Right kidney (tissue), 9 donors: ENCODE results near the gene PLPPR4.
"Not testable (repeated sequence)": the region's sequence is repeated elsewhere in the genome, so short reads cannot be mapped to it uniquely, and the experiment has no call there.

ENCODE experiments used
- DNase-seq: peaks from one replicate; pipeline ENCODE4 v3.0.0-alpha.2; 2016
- long read RNA-seq, 8 donors: transcript quantifications; one replicate each; lab custom pipeline, GENCODE V29; 2026

The PLPPR4 gene, protein sequence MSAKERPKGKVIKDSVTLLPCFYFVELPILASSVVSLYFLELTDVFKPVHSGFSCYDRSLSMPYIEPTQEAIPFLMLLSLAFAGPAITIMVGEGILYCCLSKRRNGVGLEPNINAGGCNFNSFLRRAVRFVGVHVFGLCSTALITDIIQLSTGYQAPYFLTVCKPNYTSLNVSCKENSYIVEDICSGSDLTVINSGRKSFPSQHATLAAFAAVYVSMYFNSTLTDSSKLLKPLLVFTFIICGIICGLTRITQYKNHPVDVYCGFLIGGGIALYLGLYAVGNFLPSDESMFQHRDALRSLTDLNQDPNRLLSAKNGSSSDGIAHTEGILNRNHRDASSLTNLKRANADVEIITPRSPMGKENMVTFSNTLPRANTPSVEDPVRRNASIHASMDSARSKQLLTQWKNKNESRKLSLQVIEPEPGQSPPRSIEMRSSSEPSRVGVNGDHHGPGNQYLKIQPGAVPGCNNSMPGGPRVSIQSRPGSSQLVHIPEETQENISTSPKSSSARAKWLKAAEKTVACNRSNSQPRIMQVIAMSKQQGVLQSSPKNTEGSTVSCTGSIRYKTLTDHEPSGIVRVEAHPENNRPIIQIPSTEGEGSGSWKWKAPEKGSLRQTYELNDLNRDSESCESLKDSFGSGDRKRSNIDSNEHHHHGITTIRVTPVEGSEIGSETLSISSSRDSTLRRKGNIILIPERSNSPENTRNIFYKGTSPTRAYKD
- long read RNA-seq, donor 1: 0 reads
- long read RNA-seq, donor 2, full-length matches to known transcripts: 1 of 1 reads
- long read RNA-seq, donor 2, partial matches to known transcripts: 0 of 1 reads
- long read RNA-seq, donor 2, other reads (novel, unspliced or antisense): 0 of 1 reads
- long read RNA-seq, donor 3, full-length matches to known transcripts: 1 of 1 reads
- long read RNA-seq, donor 3, partial matches to known transcripts: 0 of 1 reads
- long read RNA-seq, donor 3, other reads (novel, unspliced or antisense): 0 of 1 reads
- long read RNA-seq, donor 4: 0 reads
- long read RNA-seq, donor 5: 0 reads
- long read RNA-seq, donor 6, full-length matches to known transcripts: 1 of 1 reads
- long read RNA-seq, donor 6, partial matches to known transcripts: 0 of 1 reads
- long read RNA-seq, donor 6, other reads (novel, unspliced or antisense): 0 of 1 reads
- long read RNA-seq, donor 7: 0 reads
- long read RNA-seq, donor 8, full-length matches to known transcripts: 2 of 2 reads
- long read RNA-seq, donor 8, partial matches to known transcripts: 0 of 2 reads
- long read RNA-seq, donor 8, other reads (novel, unspliced or antisense): 0 of 2 reads

DNA sequence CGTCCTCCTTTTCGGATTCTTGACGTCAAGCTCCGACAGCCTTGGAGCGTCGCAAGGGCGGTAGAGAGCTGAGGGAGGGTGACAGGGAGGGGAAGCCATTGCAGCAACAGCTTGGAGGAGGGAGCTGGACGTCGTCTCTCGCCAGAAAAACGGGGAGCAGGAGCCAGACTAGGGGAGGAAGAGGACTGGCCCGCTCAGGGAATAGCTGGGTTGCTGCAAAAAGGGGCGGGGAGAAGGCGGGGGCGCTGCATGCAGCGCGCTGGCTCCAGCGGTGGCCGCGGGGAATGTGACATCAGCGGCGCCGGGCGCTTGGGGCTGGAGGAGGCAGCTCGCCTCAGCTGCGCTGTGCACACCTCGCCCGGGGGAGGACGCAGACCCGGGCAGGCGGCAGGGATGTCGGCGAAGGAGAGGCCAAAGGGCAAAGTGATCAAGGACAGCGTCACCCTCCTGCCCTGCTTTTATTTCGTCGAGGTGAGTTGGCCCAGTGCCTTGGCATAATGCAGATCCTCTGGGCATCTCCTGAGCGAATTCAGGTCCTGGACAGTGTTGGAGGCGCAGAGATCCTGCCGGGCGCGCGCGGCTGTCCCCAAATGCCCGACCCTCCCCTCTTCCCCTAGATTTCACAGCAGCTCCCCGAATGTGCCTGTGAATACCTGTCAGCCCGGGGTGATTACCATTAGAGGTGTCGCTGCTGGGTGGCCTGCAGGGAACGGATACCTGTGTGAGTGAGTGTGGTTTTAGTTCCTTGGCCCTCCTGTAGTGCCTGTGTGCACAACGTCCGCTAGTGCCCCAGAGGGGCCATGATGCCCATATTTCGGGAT lies at the start of gene PLPPR4:
TSS of gene PLPPR4 (plus strand) at position 292 of the 821 bp plus-strand sequence. CDS start at position 394, 102 bp downstream.
- DNase-seq: peak; percentile 83

DNA sequence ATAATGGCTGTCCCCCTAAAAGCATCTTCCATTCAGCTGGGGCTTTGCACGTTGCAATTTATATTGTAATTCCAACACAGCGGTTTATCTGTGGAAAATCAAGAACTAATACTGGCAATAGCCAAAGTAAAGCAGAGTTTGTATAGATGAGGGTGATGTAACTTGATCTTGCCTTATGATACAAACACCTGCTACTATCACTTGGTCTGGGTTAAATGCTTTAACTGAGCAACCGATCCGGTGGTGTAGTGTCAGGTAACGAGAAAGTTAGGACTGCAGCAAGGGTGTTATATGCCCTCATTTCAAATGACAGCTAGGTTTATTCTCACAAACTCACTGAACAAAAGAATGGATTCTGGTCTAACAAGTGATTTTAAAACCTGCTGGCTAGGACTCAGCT lies 47.3 kb upstream of the PLPPR4 start:
- no peak for DNase-seq

DNA sequence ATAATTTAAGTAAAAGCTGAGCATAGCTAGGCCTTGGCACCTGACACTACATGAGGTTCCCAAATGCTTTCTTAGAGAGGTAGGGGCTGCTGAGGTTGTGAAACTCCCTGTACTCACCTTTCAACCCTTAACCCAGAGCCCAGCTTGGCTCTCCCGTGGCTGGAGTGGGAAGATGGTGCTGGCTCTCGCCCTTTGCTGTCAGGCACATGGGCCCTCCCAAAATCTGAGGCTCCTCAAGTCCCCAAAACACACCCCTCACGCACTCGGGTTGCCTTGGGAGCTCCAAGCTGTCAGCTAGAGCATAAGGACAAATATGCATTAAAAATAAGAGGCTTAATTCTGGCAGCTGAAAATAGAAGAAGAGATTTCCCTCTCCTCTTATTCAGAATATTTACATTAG lies 46.7 kb upstream of the PLPPR4 start:
- no peak for DNase-seq

DNA sequence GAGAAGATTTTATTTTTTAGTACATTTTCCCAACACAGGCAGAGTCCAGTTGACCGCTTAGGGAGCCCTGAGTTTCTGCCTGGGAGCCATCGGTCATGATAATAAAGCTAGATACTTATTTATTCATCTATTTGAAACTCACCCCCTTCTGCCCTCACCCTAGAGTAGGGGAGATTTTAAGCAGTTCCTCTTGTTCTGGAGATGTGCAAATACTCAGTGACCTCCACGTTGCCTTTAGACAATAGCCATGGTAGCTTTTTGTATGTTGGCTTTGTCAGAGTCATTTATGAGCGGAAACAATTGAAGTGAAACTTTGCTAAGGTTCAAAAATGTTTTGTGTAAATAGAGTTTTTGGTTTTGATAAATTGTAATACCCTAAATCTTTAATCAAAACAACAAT lies 45.7 kb upstream of the PLPPR4 start:
- no peak for DNase-seq

DNA sequence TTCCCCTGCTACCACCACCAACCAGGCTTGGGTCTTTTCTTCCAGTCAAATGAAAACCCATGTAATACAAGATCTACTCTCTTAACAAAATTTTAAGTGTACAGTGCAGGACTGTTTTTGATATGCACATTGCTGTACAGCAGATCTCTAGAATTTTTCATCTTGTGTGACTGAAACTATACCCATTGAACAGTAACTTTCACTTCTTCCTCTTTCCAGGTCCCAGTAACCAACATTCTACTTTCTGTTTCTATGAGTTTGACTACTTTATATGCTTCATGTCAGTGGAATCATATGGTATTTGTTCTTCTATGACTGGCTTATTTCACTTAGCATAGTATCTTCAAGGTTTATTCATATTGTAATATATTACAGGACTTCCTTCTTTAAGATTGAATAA lies 45.3 kb upstream of the PLPPR4 start:
- DNase-seq: no peak

DNA sequence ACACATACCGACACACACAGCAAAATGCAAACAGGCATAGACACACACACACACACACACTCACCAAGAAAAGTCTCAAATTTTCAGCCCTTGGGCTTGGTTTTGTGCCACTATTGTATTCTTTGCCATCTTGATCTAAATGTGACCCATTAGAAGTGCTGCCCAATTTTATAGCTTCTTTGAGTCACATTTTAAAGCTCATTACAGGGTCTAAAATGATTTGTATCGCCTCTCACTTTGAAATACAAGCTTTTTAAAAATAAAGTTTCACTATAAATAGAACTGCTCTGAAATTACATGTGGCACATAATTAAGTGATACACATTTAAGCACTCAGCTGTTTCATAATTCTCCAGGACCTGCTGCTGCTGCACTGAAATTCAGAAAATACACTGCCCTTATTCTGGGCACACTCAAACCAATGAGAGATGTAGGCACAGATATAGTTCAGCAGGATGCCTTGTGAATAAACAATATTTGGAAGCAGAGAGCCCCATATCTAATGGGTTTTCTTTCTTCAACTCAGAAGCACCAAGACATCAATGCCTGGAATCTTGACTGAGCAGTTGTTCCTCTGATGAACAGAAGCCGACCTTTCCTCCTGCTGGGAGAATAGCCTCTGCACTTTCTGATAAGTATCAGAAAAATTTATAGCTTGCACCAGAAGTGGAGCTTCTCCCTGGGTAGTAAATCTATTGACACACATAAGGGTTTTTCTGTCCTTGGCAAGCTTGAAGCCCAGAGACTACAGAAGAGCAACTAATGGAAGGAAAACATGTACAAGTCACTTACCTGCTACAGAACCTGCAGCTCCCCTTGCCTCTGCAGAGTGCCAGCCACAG lies 37.0 kb upstream of the PLPPR4 start:
- DNase-seq: no peak

DNA sequence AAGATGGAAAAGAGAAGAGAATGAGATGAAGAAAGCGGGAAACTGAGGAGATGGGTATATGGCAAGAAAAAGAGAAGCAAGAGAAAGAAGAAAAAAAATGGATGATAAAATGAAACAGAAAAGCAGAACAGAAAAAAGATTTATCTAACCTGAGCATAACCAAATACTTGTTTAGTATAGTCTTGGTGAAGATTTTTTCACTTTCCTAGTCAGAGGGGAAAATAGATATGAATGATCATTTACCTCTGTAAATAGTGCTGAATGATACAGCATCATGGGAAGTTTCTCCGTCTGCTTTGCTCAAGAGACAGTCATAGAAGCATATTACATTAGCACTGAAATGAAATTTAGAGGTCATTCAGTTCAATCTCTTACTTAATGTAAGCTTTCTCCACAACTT lies 36.1 kb upstream of the PLPPR4 start:
- no peak for DNase-seq

DNA sequence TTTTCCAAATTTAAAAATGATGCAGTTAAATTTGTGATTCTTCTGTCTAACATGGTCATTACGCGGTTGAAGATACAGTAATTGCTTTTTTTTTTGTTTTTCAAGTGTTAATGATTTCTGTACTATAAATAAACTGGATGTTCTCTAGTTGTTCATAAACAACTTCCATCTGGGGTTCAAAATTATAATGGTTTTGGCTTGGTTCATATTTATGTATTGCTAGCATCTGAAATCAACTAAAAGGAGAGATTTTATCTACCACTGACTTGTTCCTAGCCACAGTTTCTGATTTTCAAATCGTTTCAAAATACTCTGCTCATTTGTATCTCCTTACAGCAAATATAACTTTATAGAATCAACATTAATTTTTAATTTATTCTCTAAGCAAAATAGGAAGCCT lies 35.2 kb upstream of the PLPPR4 start:
- no peak for DNase-seq

DNA sequence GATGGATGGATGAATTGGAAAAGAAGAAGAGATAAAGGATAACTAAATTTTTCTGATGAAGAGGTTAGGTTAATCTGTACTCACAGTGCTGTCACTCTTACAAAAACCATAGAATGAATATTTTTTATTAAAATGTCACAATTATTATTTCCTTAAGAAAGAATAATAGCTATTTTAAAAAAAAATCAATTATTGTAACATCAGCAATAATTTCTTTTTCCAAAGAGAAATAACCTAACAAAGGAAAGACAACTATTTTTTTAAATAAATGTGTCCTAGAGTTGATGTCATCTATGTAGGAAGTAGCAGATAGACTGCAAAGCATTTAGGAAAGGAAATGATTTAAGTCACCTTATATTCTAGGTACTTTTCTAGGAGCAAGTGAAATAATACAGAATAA lies 33.6 kb upstream of the PLPPR4 start:
- DNase-seq: no peak

DNA sequence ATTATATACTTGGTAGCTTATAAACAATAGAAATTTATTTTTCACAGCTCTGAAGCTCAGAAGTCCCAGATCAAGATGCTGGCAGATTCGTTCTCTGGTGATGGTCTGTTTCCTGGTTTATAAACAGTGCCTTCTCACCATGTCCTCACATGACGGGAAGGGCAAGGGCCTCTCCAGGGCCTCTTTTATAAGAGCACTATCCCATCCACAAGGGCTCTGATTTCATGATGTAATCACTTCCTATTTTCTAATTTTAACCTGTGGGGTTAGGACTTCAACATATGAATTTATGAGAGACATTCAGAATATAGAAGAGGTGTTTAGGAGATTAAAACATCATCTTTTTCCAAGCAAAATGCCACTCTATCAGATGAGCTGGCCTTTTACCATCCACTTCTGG lies 32.1 kb upstream of the PLPPR4 start:
- DNase-seq: no peak

DNA sequence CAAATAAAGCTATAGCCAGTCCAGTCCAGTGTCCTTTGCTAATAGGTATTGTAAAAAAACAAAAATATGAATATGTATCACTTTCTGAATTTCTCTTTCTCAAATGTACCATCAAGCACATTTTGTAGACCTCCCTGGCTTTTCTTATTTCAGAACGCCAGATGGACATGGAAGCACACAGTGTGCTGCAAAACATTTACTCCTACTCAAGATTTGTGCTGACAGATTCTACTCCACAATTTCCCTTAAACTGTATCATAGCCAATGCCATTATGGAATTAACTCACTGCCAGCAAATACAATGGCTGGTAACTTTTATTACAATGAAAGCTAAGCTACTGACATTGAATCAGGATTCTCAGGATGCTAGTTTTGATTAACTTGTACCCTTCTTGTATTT lies 30.8 kb upstream of the PLPPR4 start:
- DNase-seq: no peak

DNA sequence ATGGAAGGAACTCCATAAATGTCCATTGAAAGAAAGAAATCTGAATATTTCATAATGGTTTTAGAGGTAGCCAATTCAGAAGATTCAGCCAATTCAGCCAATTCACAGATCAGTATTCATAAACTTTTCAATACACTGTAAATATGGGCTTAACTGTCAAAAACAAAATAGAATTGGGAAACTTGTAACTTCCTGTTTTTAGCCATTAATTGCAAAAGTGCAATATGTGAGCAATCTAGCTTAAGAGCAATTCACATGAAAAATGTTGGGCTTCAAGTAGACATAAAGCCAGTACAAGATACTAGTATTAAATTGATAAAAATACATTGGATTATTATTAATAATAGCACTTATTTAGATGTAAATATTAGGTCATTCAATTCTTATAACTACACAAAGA lies 27.5 kb upstream of the PLPPR4 start:
- no peak for DNase-seq

DNA sequence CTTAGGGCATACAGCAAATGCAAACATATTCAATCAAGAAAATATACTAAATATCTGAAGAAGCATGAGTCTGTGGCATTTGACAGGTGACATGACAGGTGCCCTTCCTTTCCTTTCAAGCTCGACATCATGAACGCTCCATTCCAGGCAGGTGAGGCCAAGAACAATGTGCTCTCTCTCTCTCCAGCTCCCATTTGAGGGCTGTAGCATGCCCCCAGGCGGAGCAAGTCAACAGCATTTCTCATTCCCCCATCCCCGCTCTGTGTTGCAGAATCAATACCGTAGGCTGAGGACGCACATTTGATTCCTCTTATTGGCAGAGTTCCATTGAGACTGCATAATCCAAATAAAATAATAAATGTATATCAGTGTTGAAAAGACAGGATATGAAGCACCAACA lies 24.6 kb upstream of the PLPPR4 start:
- DNase-seq: no peak

DNA sequence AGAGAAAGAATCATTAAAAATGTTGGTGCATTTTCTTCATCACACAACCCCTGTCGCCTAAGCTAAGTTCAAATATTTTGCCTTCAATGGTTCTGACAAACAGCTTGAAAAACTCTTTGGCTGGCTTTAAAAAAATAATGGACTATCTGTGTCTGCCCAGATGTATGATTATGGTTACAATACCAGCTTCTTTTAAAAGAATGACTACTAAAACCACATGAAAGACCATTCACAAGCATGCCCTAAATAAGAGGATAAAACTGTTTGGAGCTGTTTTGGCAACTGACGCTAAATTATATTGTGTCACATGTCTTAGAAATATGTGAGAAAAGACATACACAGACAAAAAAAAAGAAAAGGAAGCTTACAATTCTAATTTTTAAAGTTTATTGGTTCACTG lies 23.7 kb upstream of the PLPPR4 start:
- DNase-seq: no peak

DNA sequence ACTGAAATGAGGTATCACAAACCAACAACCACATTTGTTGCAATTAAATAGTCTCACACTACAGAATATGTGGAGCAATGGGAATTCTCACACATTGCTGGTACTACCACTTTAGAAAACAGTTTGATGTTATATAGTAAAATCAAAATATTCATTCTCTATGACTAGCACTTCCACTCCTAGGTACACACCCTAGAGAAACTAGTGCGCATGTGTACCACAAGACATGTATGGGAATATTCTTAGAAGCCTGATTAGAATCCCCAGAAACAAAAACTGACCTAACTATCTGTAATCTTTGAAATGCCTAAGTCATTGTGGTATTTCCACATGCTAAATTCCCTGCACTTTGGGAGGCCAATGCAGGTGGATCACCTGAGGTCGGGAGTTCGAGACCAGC lies 18.1 kb upstream of the PLPPR4 start:
- no peak for DNase-seq

DNA sequence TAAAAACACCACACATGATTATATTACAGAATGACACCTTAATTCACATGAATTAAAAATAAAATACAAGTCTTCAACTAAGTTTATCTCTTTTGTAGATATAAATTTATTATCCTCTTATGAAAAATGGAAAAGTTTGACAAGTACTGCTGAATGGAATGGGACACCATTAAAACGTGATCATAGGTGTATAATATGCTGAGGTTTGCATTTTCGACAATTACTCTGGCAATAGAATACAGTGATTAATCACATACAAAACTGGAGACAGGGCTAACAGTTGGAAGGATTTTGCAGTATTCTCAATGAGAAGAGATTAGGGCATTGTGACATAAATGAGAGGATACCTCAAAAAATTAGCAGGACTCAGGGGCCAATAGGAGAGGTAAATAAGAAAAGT lies 17.1 kb upstream of the PLPPR4 start:
- no peak for DNase-seq

DNA sequence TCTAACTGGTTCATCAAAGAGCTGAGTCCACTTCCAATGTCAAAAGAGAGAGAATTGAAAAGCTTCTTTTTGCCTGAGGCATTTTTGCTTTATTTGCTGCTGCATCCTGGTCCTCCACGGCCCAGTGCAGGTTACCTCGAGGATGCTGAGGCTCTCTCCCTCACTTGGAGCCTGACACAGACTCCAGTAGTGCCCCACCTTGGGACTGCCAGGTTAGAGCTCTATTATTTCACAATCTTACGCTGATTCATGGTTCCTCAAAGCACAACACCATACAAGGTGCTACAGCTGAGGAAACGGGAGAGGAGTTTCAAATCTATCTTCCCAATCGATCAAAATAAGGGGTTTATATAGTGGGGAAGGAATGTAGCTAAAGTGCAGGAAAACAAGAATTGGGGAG lies 13.6 kb upstream of the PLPPR4 start:
- no peak for DNase-seq

DNA sequence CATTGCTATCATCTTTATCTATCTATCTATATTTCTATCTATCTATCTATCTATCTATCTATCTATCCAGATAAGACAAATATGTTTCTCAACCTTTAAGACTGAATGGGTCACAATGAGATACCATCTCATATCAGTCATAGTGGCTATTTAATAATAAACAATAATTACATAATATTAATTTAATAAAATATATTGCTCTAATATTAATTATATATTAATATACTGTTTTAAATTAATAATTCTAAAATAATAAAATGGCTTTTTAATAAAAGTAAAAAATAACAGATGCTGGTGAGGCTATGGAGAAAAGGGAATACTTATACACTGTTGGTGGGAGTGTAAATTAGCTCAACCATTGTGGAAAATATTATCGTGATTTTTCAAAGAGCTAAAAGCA lies 13.0 kb upstream of the PLPPR4 start:
- no peak for DNase-seq

DNA sequence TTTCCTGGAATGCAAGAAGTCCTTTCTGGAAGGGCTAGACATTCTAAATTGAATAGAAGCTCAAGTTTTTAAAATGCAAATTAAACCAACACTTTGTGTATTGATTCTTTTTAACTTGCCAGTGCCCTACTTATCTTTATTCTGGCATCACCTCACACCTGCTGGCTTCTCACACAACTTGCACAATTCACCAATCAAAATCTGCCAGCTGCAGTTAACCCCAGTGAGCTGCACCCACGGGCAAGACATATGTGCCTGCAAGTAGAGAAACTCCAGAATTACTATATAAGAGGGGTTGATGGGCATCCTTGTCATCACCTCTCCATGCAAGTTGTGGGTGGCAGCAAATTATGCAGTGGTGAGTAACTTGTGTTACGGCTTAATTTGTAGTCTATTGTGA lies 11.7 kb upstream of the PLPPR4 start:
- DNase-seq: no peak

DNA sequence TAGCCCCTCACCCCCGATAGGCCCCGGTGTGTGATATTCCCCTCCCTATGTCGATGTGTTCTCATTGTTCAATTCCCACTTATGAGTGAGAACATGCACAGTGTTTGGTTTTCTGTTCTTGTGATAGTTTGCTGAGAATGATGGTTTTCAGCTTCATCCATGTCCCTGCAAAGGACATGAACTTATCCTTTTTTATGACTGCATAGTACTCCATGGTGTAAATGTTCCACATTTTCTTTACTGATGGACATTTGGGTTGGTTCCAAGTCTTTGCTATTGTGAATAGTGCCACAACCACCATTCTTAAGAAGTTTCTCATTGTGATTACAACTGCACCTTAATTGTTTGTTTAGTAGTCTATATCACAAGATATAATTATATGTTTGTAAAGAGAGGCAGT lies 3.9 kb upstream of the PLPPR4 start:
- DNase-seq: not testable (repeated sequence)

DNA sequence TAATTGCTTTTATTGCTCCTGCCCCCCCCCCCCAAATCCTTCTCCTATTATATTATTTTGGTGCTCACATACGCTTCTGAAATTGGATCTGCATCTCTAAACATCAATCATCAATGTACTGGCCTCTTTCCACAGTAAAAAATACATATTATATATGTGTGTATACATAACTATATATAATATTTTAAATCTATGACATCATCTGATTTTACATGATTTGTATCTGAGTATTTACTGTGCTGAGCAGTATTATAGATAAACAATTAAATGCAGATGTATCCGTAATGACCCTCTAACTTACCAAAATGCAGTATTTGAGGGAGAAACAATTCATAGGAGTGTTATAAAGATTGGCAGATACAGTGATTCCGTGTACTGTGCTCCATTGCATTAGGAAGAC lies 832 bp downstream of the PLPPR4 start:
- DNase-seq: no peak
